Suprapubic skin (tissue), 4 donors: ENCODE data around the gene KATNIP. TPM values are rescaled to one million over a fixed set of nuclear protein-coding genes. Genes with fewer than 3 reads are reported as not detected.

ENCODE experiments used
- DNase-seq, 2 donors: peaks; one replicate each; pipeline ENCODE4 v3.0.0-alpha.2; 2019; ENCODE audit warnings: low spot score in 2 of 2
- H3K27ac ChIP-seq: fragments of 200-600 bp; sonication (generic); one replicate; pipeline ENCODE4 v1.5.1; 2019
- H3K27me3 ChIP-seq: fragments of 200-600 bp; sonication (generic); one replicate; pipeline ENCODE4 v1.5.1; 2019
- H3K36me3 ChIP-seq: fragments of 200-600 bp; sonication (generic); one replicate; pipeline ENCODE4 v1.5.1; 2019
- H3K4me1 ChIP-seq: fragments of 200-600 bp; sonication (generic); one replicate; pipeline ENCODE4 v1.5.1; 2019
- H3K4me3 ChIP-seq: fragments of 200-600 bp; sonication (generic); one replicate; pipeline ENCODE4 v1.5.1; 2019; ENCODE audit warnings: mild to moderate bottlenecking
- H3K9me3 ChIP-seq: fragments of 200-600 bp; sonication (generic); one replicate; pipeline ENCODE4 v1.5.1; 2019
- CTCF ChIP-seq, 2 donors: fragments of 200-600 bp in 1 of 2; fragments of 450-650 bp in 1 of 2; sonication (generic) in 1 of 2; IDR thresholded peaks; one replicate each; pipeline ENCODE4 v1.5.1; 2016 to 2019; ENCODE audit warnings: antibody characterized with exemption in 2 of 2, mild to moderate bottlenecking in 1 of 2, moderate library complexity in 1 of 2
- EP300 ChIP-seq: sonication (generic); formaldehyde crosslinking; IDR thresholded peaks from one replicate; pipeline ENCODE4 v1.6.1; 2017; ENCODE audit warnings: antibody characterized with exemption
- POLR2A ChIP-seq, 2 donors: fragments of 450-650 bp; IDR thresholded peaks; one replicate each; pipeline ENCODE4 v1.6.1; 2017; ENCODE audit warnings: antibody characterized with exemption in 2 of 2, mild to moderate bottlenecking in 2 of 2, moderate library complexity in 2 of 2
- POLR2AphosphoS5 ChIP-seq, 3 donors: sonication (generic); formaldehyde crosslinking; IDR thresholded peaks; one replicate each; pipeline ENCODE4 v1.6.1; 2017; ENCODE audit warnings: antibody characterized with exemption in 3 of 3
- WGBS: methylation state at CpG from one replicate; pipeline ENCODE4 v1.1.5; 2018; 5-methylcytosine and 5-hydroxymethylcytosine counted together
- total RNA-seq, 4 donors: library from RNA; depleted of rRNA; stranded (reverse); fragments of >200 nt; gene quantifications; one replicate each; pipeline ENCODE4 v1.1.0, GENCODE V29; 2016

The KATNIP gene
- total RNA-seq, 4 donors from 2014 or later, result 27.6 to 52.7 (median 32.1) TPM

- DNase-seq, result no peak
- 97% methylated on average over 4 of the region's 4 CpGs for WGBS
- no peaks in the 10 kb centered on the region for H3K9me3 ChIP-seq
- peaks cover 41% of the 10 kb centered on the region for H3K4me1 ChIP-seq
- no peak overlapping the region for H3K27ac ChIP-seq
- TF ChIP-seq POLR2AphosphoS5 (IDR thresholded peaks at IDR 0.05) (no peak), CTCF (IDR thresholded peaks at IDR 0.05) (no peak), EP300 (no peak), POLR2A (IDR thresholded peaks at IDR 0.05) (no peak)
- no peak overlapping the region for H3K4me3 ChIP-seq
- H3K27me3 ChIP-seq, result no peaks in the 10 kb centered on the region
- H3K36me3 ChIP-seq, result peaks cover 55% of the 10 kb centered on the region
Observed at GRCh38 chr16:27544671-27545070, 5.3 kb upstream of the KATNIP start.

- WGBS, result 22% methylated on average over 4 of the region's 4 CpGs
- DNase-seq, result no peak
- H3K4me1 ChIP-seq, result peaks cover 51% of the 10 kb centered on the region
- H3K27ac ChIP-seq, result peak overlapping the region; percentile 53
- no peak overlapping the region for H3K4me3 ChIP-seq
- H3K36me3 ChIP-seq, result peaks cover 31% of the 10 kb centered on the region
- no peaks in the 10 kb centered on the region for H3K27me3 ChIP-seq
- no peaks in the 10 kb centered on the region for H3K9me3 ChIP-seq
- TF ChIP-seq EP300, result no peak
- no peak for TF ChIP-seq POLR2A (IDR thresholded peaks at IDR 0.05)
- no peak for TF ChIP-seq POLR2AphosphoS5 (IDR thresholded peaks at IDR 0.05)
- TF ChIP-seq CTCF (IDR thresholded peaks at IDR 0.05), result no peak
Observed at GRCh38 chr16:27547134-27547533, 2.8 kb upstream of the KATNIP start.

- WGBS, result 61% methylated on average over 2 of the region's 2 CpGs
- Histone ChIP-seq H3K27me3 (no peaks in the 10 kb centered on the region), H3K36me3 (peaks cover 24% of the 10 kb centered on the region), H3K27ac (peak overlapping the region; percentile 53), H3K4me1 (peaks cover 51% of the 10 kb centered on the region), H3K9me3 (no peaks in the 10 kb centered on the region), H3K4me3 (no peak overlapping the region)
- no peak for TF ChIP-seq POLR2AphosphoS5 (IDR thresholded peaks at IDR 0.05)
- no peak for TF ChIP-seq POLR2A (IDR thresholded peaks at IDR 0.05)
- no peak for TF ChIP-seq EP300
- no peak for TF ChIP-seq CTCF (IDR thresholded peaks at IDR 0.05)
- no peak for DNase-seq
Observed at GRCh38 chr16:27547851-27548250, 2.1 kb upstream of the KATNIP start.

DNA sequence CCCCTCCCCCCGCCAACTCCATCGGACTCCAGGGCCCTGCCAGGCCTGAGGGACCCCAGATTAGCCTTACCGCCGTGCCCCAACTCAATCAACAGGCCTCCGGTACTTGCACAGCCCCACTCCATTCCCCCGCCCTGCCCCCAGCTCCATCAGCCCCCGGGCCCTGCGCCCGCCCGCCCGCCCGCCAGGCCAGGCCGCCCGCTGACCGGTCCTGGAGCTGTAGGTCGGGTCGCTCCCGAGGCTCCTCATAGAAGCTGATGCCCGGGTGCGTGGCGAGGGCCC, 539 bp upstream of the KATNIP start:
- Histone ChIP-seq H3K36me3 (peaks cover 8% of the 10 kb centered on the region), H3K9me3 (no peaks in the 10 kb centered on the region), H3K27me3 (no peaks in the 10 kb centered on the region), H3K4me1 (peaks cover 51% of the 10 kb centered on the region), H3K4me3 (peak overlapping the region; percentile 83), H3K27ac (peak overlapping the region; percentile 81)
- no peak for DNase-seq
- 0% methylated on average over 7 of the region's 21 CpGs for WGBS
- TF ChIP-seq POLR2AphosphoS5 (IDR thresholded peaks at IDR 0.05) (no peak), EP300 (no peak)

GRCh38 chr16:27550582-27550920, 607 bp downstream of the KATNIP start:
- peak overlapping the region; percentile 83 for H3K4me3 ChIP-seq
- no peaks in the 10 kb centered on the region for H3K9me3 ChIP-seq
- 29% methylated on average over 4 of the region's 4 CpGs for WGBS
- TF ChIP-seq POLR2AphosphoS5 (IDR thresholded peaks at IDR 0.05) (no peak), CTCF (IDR thresholded peaks at IDR 0.05) (no peak), EP300 (no peak), POLR2A (IDR thresholded peaks at IDR 0.05) (no peak)
- H3K36me3 ChIP-seq, result no peaks in the 10 kb centered on the region
- peaks cover 48% of the 10 kb centered on the region for H3K4me1 ChIP-seq
- no peaks in the 10 kb centered on the region for H3K27me3 ChIP-seq
- peak overlapping the region; percentile 78 for H3K27ac ChIP-seq
- DNase-seq, result no peak

DNA sequence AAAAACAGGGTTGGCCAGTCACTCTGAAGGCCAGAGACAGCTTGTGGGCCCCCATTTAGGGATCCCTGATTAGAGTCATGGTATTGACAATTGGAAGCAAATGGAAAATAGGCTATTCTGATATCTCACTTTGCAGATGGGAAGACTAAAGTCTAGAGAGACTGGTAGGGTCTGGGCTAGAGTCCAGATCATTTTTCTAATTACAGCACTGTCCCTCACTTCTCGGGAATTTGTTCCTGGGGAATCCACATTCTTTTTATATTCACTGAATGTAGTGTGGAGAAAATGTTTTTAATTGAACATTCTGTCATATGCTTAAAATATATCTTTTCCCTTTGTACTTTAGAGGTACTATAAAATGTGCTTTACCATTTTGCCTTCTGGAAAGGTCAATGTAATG, 1.1 kb downstream of the KATNIP start:
- Histone ChIP-seq H3K4me1 (peaks cover 43% of the 10 kb centered on the region), H3K9me3 (no peaks in the 10 kb centered on the region), H3K36me3 (no peaks in the 10 kb centered on the region), H3K27ac (no peak overlapping the region), H3K27me3 (no peaks in the 10 kb centered on the region), H3K4me3 (peak overlapping the region; percentile 83)
- no peak for TF ChIP-seq EP300
- TF ChIP-seq POLR2AphosphoS5 (IDR thresholded peaks at IDR 0.05), result no peak
- TF ChIP-seq POLR2A (IDR thresholded peaks at IDR 0.05), result no peak
- no peak for TF ChIP-seq CTCF (IDR thresholded peaks at IDR 0.05)
- 24% methylated on average over 1 of the region's 1 CpG for WGBS
- no peak for DNase-seq
